ENCODE measurements around the gene SLC39A11.

SLC39A11 gene

GRCh38 chr17:72681844-72682243 lies 410.6 kb downstream of the SLC39A11 start:
- 77 to 80% methylated on average over 11 to 12 of the region's 12 CpGs for WGBS, 2 experiments
- Histone ChIP-seq H3K4me1 (ENCODE audit: control insufficient read depth, insufficient read depth, low read length) (no peaks in the 10 kb centered on the region), H3K4me3 (ENCODE audit: insufficient read depth, low read depth, low read length) (no peak overlapping the region), H3K36me3 (ENCODE audit: control insufficient read depth, insufficient read depth, low read length) (no peaks in the 10 kb centered on the region), H3K9me3 (ENCODE audit: control insufficient read depth, low read length) (no peaks in the 10 kb centered on the region), H3K27me3 (ENCODE audit: control insufficient read depth, insufficient read depth, low read length, poor library complexity, severe bottlenecking) (no peaks in the 10 kb centered on the region), H3K27ac (ENCODE audit: insufficient read depth, low read depth, low read length, poor library complexity, severe bottlenecking) (no peak overlapping the region)

DNA sequence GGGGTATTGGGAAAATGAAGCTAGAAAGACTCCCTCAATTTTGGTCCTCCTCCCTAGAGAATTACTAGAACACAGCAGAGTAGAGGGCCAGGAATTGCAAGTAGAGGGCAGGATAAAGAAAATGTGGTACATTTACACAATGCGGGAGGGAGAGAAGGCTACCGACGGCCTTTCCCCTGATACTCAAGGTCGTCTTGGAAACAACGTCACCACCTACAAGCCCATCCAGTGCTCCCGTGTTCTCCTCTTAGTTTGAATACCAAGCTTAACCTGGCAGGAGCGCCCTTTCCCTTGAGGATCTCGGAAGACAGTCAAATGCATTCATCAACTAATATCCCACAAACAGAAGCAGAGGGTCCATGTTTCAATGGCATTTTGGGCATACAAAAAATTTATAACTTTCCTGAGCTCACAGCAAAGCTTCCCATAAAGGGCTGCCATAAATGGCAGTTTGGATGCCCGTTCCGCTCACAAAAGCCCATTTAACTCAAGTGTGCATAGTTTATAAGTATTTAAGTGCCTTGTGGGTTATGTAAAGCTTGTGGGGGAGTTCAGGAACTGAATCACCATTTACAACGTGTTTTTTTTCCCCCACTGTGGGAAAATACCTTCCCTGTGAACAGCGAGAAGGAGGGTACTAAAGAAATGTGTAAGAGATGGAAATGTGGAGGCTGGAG lies 414.6 kb downstream of the SLC39A11 start:
- Histone ChIP-seq H3K4me3 (ENCODE audit: insufficient read depth, low read depth, low read length) (no peak overlapping the region), H3K27me3 (ENCODE audit: control insufficient read depth, insufficient read depth, low read length, poor library complexity, severe bottlenecking) (no peaks in the 10 kb centered on the region), H3K36me3 (ENCODE audit: control insufficient read depth, insufficient read depth, low read length) (no peaks in the 10 kb centered on the region), H3K27ac (ENCODE audit: insufficient read depth, low read depth, low read length, poor library complexity, severe bottlenecking) (no peak overlapping the region), H3K4me1 (ENCODE audit: control insufficient read depth, insufficient read depth, low read length) (no peaks in the 10 kb centered on the region), H3K9me3 (ENCODE audit: control insufficient read depth, low read length) (no peaks in the 10 kb centered on the region)
- 89 to 95% methylated on average over 12 of the region's 12 CpGs for WGBS, 2 experiments

GRCh38 chr17:72677108-72677507 lies 415.4 kb downstream of the SLC39A11 start:
- H3K4me1 ChIP-seq (ENCODE audit: control insufficient read depth, insufficient read depth, low read length): no peaks in the 10 kb centered on the region
- H3K27me3 ChIP-seq (ENCODE audit: control insufficient read depth, insufficient read depth, low read length, poor library complexity, severe bottlenecking): no peaks in the 10 kb centered on the region
- H3K9me3 ChIP-seq (ENCODE audit: control insufficient read depth, low read length): no peaks in the 10 kb centered on the region
- no peaks in the 10 kb centered on the region for H3K36me3 ChIP-seq (ENCODE audit: control insufficient read depth, insufficient read depth, low read length)
- no peak overlapping the region for H3K4me3 ChIP-seq (ENCODE audit: insufficient read depth, low read depth, low read length)
- H3K27ac ChIP-seq (ENCODE audit: insufficient read depth, low read depth, low read length, poor library complexity, severe bottlenecking): no peak overlapping the region
- WGBS, 2 experiments: 91 to 93% methylated on average over 2 of the region's 2 CpGs

- Histone ChIP-seq H3K36me3 (ENCODE audit: control insufficient read depth, insufficient read depth, low read length) (no peaks in the 10 kb centered on the region), H3K9me3 (ENCODE audit: control insufficient read depth, low read length) (no peaks in the 10 kb centered on the region), H3K4me1 (ENCODE audit: control insufficient read depth, insufficient read depth, low read length) (no peaks in the 10 kb centered on the region), H3K4me3 (ENCODE audit: insufficient read depth, low read depth, low read length) (no peak overlapping the region), H3K27me3 (ENCODE audit: control insufficient read depth, insufficient read depth, low read length, poor library complexity, severe bottlenecking) (no peaks in the 10 kb centered on the region), H3K27ac (ENCODE audit: insufficient read depth, low read depth, low read length, poor library complexity, severe bottlenecking) (no peak overlapping the region)
- 94 to 96% methylated on average over 4 of the region's 4 CpGs for WGBS, 2 experiments
Observed at GRCh38 chr17:72672729-72673128, 419.8 kb downstream of the SLC39A11 start.

DNA sequence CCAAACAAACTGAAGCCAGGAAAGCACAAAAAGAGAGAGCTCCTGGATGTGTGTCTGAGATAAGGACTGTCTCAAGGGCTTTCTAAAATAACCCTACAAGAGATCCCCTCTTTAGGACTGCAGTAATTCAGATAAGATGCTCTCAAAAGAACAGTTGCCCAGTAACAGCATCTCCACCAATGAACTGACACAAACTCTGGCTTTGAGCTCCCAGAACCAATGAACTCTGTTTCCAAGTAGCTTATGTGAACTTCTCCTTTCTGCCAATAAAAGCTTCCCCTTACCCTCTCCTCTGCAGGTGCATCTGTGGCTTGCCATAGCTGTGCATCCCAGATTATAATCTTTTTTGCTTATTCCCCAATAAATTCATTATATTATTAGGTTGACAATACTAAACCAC lies 421.5 kb downstream of the SLC39A11 start:
- H3K4me1 ChIP-seq (ENCODE audit: control insufficient read depth, insufficient read depth, low read length): peaks cover 6% of the 10 kb centered on the region
- H3K36me3 ChIP-seq (ENCODE audit: control insufficient read depth, insufficient read depth, low read length): no peaks in the 10 kb centered on the region
- H3K4me3 ChIP-seq (ENCODE audit: insufficient read depth, low read depth, low read length): no peak overlapping the region
- no peaks in the 10 kb centered on the region for H3K27me3 ChIP-seq (ENCODE audit: control insufficient read depth, insufficient read depth, low read length, poor library complexity, severe bottlenecking)
- no peaks in the 10 kb centered on the region for H3K9me3 ChIP-seq (ENCODE audit: control insufficient read depth, low read length)
- no peak overlapping the region for H3K27ac ChIP-seq (ENCODE audit: insufficient read depth, low read depth, low read length, poor library complexity, severe bottlenecking)

DNA sequence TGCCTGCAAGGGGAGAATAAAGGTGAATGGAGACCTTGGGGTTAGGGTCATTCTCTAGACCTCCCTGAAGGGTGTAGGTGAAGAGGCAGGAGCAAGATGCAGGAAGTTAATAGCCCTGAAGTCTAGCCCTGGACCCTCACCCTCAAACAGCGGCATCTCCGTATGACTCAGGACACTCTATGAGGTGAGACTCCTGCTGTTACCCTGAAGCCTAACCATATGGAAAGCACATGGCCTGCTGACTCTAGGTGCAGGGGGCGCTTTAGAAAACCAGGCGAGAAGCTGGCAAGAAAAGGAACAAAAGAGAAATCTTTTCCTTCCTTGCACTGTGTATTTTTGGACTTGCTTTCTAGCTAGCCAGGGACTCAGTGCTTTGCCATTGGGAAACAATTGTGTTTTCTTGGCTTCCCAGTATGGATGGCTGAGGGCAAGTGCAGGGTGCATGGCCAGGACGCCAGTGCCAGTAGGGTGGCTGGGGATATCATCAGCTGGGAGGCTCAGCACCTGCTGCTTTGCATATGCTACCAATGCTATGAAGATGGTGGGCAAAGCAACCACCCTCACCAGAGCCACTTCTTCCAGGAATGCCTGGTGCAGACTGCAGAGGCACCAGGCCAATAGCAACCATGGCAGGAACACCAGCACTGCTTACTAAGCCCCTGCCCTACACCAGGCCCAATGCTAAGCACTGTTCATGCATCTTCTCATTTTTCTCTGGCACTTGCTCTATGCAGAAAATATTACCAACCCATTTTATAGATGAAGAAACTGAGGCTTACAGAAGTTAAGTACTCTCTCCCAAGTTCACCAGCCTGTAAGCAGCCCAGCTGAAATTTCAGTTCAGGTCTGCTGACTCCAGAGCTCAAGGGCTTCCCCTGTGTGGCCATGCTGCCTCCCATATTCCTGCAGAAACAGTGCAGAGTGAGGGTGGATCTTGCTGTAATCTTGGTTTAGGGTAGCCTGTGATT lies 425.1 kb downstream of the SLC39A11 start:
- H3K27me3 ChIP-seq (ENCODE audit: control insufficient read depth, insufficient read depth, low read length, poor library complexity, severe bottlenecking): no peaks in the 10 kb centered on the region
- no peaks in the 10 kb centered on the region for H3K9me3 ChIP-seq (ENCODE audit: control insufficient read depth, low read length)
- H3K27ac ChIP-seq (ENCODE audit: insufficient read depth, low read depth, low read length, poor library complexity, severe bottlenecking): no peak overlapping the region
- H3K4me3 ChIP-seq (ENCODE audit: insufficient read depth, low read depth, low read length): no peak overlapping the region
- no peaks in the 10 kb centered on the region for H3K36me3 ChIP-seq (ENCODE audit: control insufficient read depth, insufficient read depth, low read length)
- WGBS, 2 experiments: 62 to 68% methylated on average over 5 of the region's 5 CpGs
- H3K4me1 ChIP-seq (ENCODE audit: control insufficient read depth, insufficient read depth, low read length): peaks cover 8% of the 10 kb centered on the region

DNA sequence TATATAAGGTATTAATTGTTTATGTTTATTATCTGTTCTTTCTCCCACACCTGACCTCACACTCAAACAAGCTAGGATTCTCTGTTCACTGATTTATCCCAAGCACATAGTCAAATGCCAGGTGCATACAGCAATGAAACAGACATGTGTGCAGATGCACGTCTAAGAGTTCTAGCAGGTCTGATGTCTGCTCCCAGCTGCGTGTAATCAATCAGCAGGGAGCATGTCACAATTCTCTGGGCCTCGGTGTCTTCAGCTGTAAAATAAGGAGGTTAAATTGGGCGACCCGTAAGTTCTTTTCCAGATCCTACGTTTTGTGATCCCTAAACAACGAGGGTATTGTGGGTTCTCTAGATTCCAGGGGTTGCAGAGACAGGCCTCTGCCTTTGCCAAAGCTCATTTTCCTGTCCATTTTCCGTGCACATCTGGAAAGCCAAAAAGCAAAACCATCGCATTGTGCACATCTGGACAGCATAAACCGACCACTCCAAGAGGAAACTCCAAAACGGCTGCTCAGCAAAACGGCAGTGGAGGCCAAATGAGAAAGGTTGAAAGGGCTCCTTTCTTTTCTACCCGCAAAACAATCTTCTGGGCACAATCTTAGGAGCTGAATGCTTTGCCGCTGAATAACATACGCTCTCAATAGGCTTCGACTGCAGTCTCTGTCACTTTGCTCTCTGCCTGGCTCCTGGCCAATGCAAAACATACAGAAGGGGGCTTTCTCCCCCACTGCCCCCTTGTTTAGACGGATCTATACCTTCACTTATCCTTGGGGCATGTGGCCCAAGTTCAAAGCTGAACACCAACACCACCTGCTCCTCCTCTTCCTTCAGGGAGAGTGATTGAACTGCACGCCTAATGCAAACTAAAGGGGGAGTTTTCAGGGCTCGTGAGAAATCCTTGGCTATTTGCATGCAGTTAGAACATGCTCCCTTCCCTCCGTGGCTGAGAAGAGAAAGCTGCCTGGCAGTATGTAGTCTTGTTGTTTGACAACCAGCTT lies 426.3 kb downstream of the SLC39A11 start:
- Histone ChIP-seq H3K27ac (ENCODE audit: insufficient read depth, low read depth, low read length, poor library complexity, severe bottlenecking) (no peak overlapping the region), H3K4me1 (ENCODE audit: control insufficient read depth, insufficient read depth, low read length) (peaks cover 13% of the 10 kb centered on the region), H3K9me3 (ENCODE audit: control insufficient read depth, low read length) (no peaks in the 10 kb centered on the region), H3K4me3 (ENCODE audit: insufficient read depth, low read depth, low read length) (no peak overlapping the region), H3K36me3 (ENCODE audit: control insufficient read depth, insufficient read depth, low read length) (no peaks in the 10 kb centered on the region), H3K27me3 (ENCODE audit: control insufficient read depth, insufficient read depth, low read length, poor library complexity, severe bottlenecking) (no peaks in the 10 kb centered on the region)
- 68 to 71% methylated on average over 20 of the region's 20 CpGs for WGBS, 2 experiments

GRCh38 chr17:72662827-72663190 lies 429.7 kb downstream of the SLC39A11 start:
- H3K27me3 ChIP-seq (ENCODE audit: control insufficient read depth, insufficient read depth, low read length, poor library complexity, severe bottlenecking): no peaks in the 10 kb centered on the region
- H3K4me3 ChIP-seq (ENCODE audit: insufficient read depth, low read depth, low read length): no peak overlapping the region
- H3K4me1 ChIP-seq (ENCODE audit: control insufficient read depth, insufficient read depth, low read length): peaks cover 19% of the 10 kb centered on the region
- no peaks in the 10 kb centered on the region for H3K9me3 ChIP-seq (ENCODE audit: control insufficient read depth, low read length)
- WGBS, 2 experiments: 86 to 100% methylated on average over 1 of the region's 1 CpG
- H3K27ac ChIP-seq (ENCODE audit: insufficient read depth, low read depth, low read length, poor library complexity, severe bottlenecking): no peak overlapping the region
- H3K36me3 ChIP-seq (ENCODE audit: control insufficient read depth, insufficient read depth, low read length): no peaks in the 10 kb centered on the region

- Histone ChIP-seq H3K4me1 (ENCODE audit: control insufficient read depth, insufficient read depth, low read length) (peaks cover 19% of the 10 kb centered on the region), H3K4me3 (ENCODE audit: insufficient read depth, low read depth, low read length) (no peak overlapping the region), H3K27me3 (ENCODE audit: control insufficient read depth, insufficient read depth, low read length, poor library complexity, severe bottlenecking) (no peaks in the 10 kb centered on the region), H3K27ac (ENCODE audit: insufficient read depth, low read depth, low read length, poor library complexity, severe bottlenecking) (no peak overlapping the region), H3K9me3 (ENCODE audit: control insufficient read depth, low read length) (no peaks in the 10 kb centered on the region), H3K36me3 (ENCODE audit: control insufficient read depth, insufficient read depth, low read length) (no peaks in the 10 kb centered on the region)
- 77% methylated on average over 3 of the region's 3 CpGs for WGBS, 2 experiments
Observed at GRCh38 chr17:72661945-72662826, 430.3 kb downstream of the SLC39A11 start.
